GM12892 (cell line): ENCODE data around the gene MYH9.

Source experiments
- POLR2A ChIP-seq: IDR thresholded peaks from 2 replicates; pipeline ENCODE4 v1.6.1; 2011; ENCODE audit warnings: low read depth, low read length, control low read depth
- POLR2AphosphoS5 ChIP-seq: IDR thresholded peaks from 2 replicates; pipeline ENCODE4 v1.6.1; 2011; ENCODE audit warnings: low read depth, low read length, control low read depth

DNA sequence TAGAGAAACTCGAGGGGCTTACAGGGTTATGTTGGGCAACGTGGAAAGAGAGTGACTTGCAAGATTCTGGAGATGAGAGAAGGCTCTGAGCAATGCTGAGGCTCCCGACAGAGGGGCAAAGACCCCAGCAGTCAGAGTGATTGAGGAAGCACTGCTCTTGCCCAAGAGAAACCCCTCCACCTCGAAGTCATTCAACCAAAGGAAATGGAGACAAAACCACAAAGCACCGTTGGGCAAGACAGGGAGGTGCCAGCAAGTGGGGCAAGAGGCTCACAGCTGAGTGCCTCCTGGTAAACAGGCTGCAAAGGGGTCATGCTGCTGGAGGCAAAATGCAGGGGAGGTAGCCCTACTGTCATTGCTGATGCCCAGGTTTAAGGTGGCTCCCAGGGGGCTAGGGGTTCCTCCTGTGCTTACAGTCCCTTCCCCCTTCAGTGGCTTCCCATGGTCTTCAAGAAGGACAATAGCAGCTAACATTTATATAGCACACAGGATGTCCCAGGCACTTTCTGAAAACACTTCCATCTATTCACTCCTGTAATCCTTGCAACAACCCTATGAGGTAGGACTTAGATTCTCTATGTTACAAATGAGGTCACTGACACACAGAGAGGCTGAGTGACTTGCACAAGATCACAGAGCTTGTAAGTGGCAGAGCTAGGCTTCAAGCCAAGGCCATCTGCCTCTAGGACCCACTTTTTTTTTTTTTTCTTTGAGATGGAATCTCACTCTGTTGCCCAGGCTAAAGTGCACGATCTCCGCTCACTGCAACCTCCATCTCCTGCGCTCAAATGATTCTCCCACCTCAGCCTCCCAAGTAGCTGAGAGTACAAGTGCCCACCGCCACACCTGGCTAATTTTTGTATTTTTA, 18.1 kb upstream of the MYH9 start:
- no peak for TF ChIP-seq POLR2A
- no peak for TF ChIP-seq POLR2AphosphoS5
